GM06990 (cell line): ENCODE results near the gene THADA.

Experiments
- DNase-seq: peaks from one replicate; pipeline ENCODE4 v3.0.0-alpha.2; 2011; ENCODE audit not compliant: insufficient read length; ENCODE audit errors: extremely low read depth
- H3K27me3 ChIP-seq: replicated peaks from 2 replicates; pipeline ENCODE4 v1.6.0; 2011; ENCODE audit warnings: low read length; ENCODE audit not compliant: control insufficient read depth, insufficient read depth
- H3K36me3 ChIP-seq: 2 replicates; pipeline ENCODE4 v1.5.1; 2011; ENCODE audit warnings: low read length; ENCODE audit not compliant: control insufficient read depth, insufficient read depth
- H3K4me3 ChIP-seq: replicated peaks from 2 replicates; pipeline ENCODE4 v1.5.1; 2011; ENCODE audit warnings: low read depth, mild to moderate bottlenecking, control low read depth, low read length
- TF ChIP-seq, protein P1 (sequence below): IDR thresholded peaks from 2 replicates; pipeline ENCODE4 v1.5.1; 2011; ENCODE audit warnings: low read length, control low read depth, mild to moderate bottlenecking, inconsistent platforms; ENCODE audit not compliant: insufficient read depth, poor library complexity, severe bottlenecking

THADA gene

GRCh38 chr2:43515807-43516497 is 79.9 kb downstream of the THADA start:
- no peak for DNase-seq
- Histone ChIP-seq H3K36me3 (no peaks in the 10 kb centered on the region), H3K27me3 (no peaks in the 10 kb centered on the region), H3K4me3 (no peak overlapping the region)
- TF ChIP-seq, protein P1, sequence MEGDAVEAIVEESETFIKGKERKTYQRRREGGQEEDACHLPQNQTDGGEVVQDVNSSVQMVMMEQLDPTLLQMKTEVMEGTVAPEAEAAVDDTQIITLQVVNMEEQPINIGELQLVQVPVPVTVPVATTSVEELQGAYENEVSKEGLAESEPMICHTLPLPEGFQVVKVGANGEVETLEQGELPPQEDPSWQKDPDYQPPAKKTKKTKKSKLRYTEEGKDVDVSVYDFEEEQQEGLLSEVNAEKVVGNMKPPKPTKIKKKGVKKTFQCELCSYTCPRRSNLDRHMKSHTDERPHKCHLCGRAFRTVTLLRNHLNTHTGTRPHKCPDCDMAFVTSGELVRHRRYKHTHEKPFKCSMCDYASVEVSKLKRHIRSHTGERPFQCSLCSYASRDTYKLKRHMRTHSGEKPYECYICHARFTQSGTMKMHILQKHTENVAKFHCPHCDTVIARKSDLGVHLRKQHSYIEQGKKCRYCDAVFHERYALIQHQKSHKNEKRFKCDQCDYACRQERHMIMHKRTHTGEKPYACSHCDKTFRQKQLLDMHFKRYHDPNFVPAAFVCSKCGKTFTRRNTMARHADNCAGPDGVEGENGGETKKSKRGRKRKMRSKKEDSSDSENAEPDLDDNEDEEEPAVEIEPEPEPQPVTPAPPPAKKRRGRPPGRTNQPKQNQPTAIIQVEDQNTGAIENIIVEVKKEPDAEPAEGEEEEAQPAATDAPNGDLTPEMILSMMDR, result no peak

- TF ChIP-seq, protein P1, result no peak
- Histone ChIP-seq H3K27me3 (no peaks in the 10 kb centered on the region), H3K4me3 (no peak overlapping the region), H3K36me3 (no peaks in the 10 kb centered on the region)
- DNase-seq, result no peak
These were observed 80.6 kb downstream of the THADA start for GRCh38 chr2:43515248-43515647.

GRCh38 chr2:43513796-43514195 is 82.0 kb downstream of the THADA start:
- TF ChIP-seq, protein P1, result no peak
- no peaks in the 10 kb centered on the region for H3K36me3 ChIP-seq
- no peak for DNase-seq

DNA sequence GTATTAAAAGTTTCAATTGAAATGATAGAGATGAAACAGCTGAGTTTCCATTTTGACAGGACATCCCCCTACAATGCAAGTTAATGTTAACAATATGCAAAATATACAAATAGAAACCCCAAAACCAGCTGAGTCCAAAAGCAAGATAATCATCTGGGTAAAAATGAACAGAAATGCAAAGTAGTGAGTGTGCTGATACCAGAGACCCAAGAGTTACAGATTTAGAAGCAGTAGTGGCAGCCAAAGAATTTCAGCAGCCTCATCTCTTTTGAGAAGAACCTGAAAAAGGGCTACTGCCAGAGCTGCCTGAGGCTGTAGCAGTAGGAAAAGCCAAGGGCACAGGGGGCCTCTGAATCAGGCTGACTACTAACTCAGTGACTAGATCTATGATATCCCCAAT is 82.6 kb downstream of the THADA start:
- H3K4me3 ChIP-seq, result no peak overlapping the region
- TF ChIP-seq, protein P1, result no peak
- no peak for DNase-seq
- H3K27me3 ChIP-seq, result no peaks in the 10 kb centered on the region
- no peaks in the 10 kb centered on the region for H3K36me3 ChIP-seq

More at GRCh38 chr2:43513796-43514195, 82.0 kb downstream of the THADA start:
- Histone ChIP-seq H3K27me3 (no peaks in the 10 kb centered on the region), H3K4me3 (no peak overlapping the region)

- DNase-seq, result no peak
- Histone ChIP-seq H3K36me3 (no peaks in the 10 kb centered on the region; the same call in 1 of the 2 replicates), H3K4me3 (no peak overlapping the region), H3K27me3 (no peaks in the 10 kb centered on the region)
- TF ChIP-seq, protein P1, result no peak
These were observed 84.6 kb downstream of the THADA start for GRCh38 chr2:43511199-43511598.
